ENCODE measurements around the gene MAGI2.

- TF ChIP-seq CREB1 (CRISPR knock-in tag; IDR thresholded peaks at IDR 0.05; ENCODE audit: low read depth) (no peak), CTCF (conservative IDR thresholded peaks at IDR 0.05; ENCODE audit: low read depth in 2 of 2) (no peak), POLR2AphosphoS5 (IDR thresholded peaks at IDR 0.05; ENCODE audit: low read depth) (no peak), REST (IDR thresholded peaks at IDR 0.05; ENCODE audit: unreplicated experiment) (no peak), EZH2 (IDR thresholded peaks at IDR 0.05; ENCODE audit: low read depth, unreplicated experiment) (no peak), STAT1 (IDR thresholded peaks at IDR 0.05; ENCODE audit: unreplicated experiment) (no peak), JUNB (IDR thresholded peaks at IDR 0.05; ENCODE audit: unreplicated experiment) (no peak), EZH2phosphoT487 (IDR thresholded peaks at IDR 0.05; ENCODE audit: unreplicated experiment) (no peak), ZNF331 (CRISPR knock-in tag; IDR thresholded peaks at IDR 0.05; ENCODE audit: low read depth) (no peak), ZNF462 (CRISPR knock-in tag; IDR thresholded peaks at IDR 0.05) (no peak)
These were observed 1205.4 kb downstream of the MAGI2 start for GRCh38 chr7:78247910-78248689.
